ENCODE results near the gene PFDN2. TPM values are rescaled to one million over a fixed set of nuclear protein-coding genes. Genes with fewer than 3 reads are reported as not detected.

PFDN2 gene
- total and polyA plus RNA-seq, 7 donors = 40.7 to 115 (median 63.4) TPM

DNA sequence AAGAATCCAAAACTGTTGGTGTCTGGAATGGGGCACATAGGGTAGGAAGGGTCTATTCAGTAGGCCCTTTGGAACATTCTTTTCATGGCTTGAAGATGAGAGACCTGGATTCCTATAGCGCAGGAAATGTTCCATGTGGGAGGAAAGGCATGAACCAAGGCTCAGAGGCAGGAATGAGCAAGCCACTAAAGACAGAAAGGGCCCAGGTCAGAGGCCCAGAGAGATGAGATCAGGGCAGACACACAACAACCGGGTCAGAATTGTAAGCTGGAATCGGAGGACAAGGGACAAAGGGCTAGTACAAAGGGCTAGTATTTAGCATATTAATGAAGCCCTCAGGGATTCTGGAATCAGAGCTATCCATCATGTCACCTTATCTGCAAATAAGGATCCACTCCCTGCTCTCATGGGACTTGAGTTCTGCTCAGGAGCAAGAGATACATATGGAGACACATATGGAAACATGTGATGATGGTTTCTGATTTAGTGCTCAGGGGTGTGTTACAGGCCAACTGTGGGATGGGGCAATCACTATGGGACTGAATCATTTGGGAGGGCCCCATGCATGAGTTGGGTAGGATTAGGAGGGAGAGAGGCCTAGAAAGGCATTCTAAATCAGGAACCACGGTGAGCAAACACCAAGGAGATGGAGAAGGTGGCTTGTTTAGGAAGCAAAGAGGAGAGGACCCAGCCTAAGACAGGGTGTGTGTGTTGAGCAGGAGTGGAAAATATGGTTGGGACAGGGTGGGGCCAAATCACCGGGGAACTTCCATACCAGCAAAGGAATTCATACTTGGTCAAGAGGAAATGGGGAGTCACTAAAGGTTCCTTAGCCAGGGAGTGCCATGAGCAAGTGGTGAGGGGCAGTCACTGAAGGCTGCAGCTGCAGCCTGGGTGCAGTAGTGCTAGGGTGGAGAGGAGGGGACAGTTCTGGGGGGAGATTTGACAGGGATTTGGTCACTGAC lies 37.1 kb downstream of the PFDN2 start:
- intact Hi-C loops (cut with DNase I) = no loop called here
- DNase-seq = no peak
- no peaks in the 10 kb centered on the region for H3K36me3 ChIP-seq
- no peaks in the 10 kb centered on the region for H3K4me1 ChIP-seq
- no peak overlapping the region for H3K27ac ChIP-seq
- 77 to 83% methylated on average over 5 of the region's 5 CpGs for WGBS, 2 donors
- H3K27me3 ChIP-seq = peaks cover 0 to 4% (median 0%) of the 10 kb centered on the region in 3 donors
- H3K9me3 ChIP-seq = no peaks in the 10 kb centered on the region
- TF ChIP-seq EP300 (IDR thresholded peaks at IDR 0.05) (no peak), POLR2A (IDR thresholded peaks at IDR 0.05) (no peak), POLR2AphosphoS5 (IDR thresholded peaks at IDR 0.05) (no peak)
- no peak overlapping the region for H3K4me3 ChIP-seq

DNA sequence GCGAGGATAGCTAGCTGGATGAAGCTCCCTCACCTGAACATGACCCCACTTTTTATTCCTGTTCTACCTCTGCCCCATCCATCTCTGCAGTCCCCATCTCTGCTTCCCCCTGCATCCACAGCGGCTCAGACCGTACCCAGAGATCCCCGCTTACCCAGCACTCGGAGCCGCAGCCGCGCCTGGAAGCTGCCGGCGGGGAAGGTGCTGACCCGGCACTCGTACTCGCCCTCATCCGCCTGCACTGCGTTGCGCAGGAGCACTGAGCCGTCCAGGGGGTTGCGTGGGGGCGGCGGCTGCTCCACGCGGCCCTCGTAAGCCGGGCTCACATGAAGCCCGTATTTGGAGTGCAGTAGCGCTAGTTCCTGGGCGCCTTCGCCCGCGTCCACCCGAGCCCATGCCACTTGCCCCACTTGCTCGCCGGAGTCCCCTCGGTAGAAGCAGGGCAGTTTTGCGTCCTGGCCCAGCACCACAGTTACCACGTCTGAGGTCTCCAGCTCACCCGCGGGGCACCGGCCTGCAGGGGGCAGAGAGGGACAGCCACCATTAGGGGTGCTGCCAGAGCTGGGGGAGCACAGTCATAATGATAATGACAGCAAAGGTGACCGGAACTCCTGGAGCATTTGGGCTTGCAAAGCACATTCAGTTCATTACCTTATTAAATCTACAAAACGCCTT lies 38.3 kb downstream of the PFDN2 start:
- no peak for DNase-seq
- no peak overlapping the region for H3K4me3 ChIP-seq
- no peak overlapping the region for H3K27ac ChIP-seq
- no peaks in the 10 kb centered on the region for H3K36me3 ChIP-seq
- no peak for TF ChIP-seq POLR2AphosphoS5 (IDR thresholded peaks at IDR 0.05)
- peaks cover 0 to 4% (median 0%) of the 10 kb centered on the region in 3 donors for H3K27me3 ChIP-seq
- intact Hi-C loops (cut with DNase I) = no loop called here
- no peaks in the 10 kb centered on the region for H3K9me3 ChIP-seq
- WGBS, 2 donors = 78 to 89% methylated on average over 41 of the region's 41 CpGs
- H3K4me1 ChIP-seq = no peaks in the 10 kb centered on the region

DNA sequence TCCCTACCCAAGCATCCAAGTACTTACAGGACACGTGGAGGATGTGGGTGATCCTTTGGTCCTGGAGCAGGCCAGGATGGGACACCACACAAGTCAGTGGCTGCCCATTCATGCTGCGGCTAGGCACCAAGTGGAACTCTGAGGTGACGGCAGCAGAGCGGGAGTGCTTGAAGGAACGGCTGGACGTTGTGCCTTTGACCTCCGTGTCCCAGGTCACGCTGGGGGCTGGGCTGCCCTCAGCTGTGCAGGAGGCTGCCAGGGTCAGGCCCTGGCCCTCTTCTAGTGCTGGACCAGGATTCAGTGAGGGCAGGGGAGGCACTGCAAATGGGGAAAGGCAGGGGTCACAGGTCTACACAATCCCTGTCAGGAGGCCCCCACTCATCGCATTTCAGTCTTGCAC lies 40.4 kb downstream of the PFDN2 start:
- intact Hi-C loops (cut with DNase I) = no loop called here
- peaks cover 0 to 4% (median 0%) of the 10 kb centered on the region in 3 donors for H3K27me3 ChIP-seq
- no peak overlapping the region for H3K27ac ChIP-seq
- no peak for DNase-seq
- H3K4me1 ChIP-seq = no peaks in the 10 kb centered on the region
- WGBS, 2 donors = 86% methylated on average over 9 of the region's 9 CpGs
- no peaks in the 10 kb centered on the region for H3K9me3 ChIP-seq
- no peak overlapping the region for H3K4me3 ChIP-seq
- no peak for TF ChIP-seq POLR2A (IDR thresholded peaks at IDR 0.05)
- no peak for TF ChIP-seq POLR2AphosphoS5 (IDR thresholded peaks at IDR 0.05)
- TF ChIP-seq, protein P1, sequence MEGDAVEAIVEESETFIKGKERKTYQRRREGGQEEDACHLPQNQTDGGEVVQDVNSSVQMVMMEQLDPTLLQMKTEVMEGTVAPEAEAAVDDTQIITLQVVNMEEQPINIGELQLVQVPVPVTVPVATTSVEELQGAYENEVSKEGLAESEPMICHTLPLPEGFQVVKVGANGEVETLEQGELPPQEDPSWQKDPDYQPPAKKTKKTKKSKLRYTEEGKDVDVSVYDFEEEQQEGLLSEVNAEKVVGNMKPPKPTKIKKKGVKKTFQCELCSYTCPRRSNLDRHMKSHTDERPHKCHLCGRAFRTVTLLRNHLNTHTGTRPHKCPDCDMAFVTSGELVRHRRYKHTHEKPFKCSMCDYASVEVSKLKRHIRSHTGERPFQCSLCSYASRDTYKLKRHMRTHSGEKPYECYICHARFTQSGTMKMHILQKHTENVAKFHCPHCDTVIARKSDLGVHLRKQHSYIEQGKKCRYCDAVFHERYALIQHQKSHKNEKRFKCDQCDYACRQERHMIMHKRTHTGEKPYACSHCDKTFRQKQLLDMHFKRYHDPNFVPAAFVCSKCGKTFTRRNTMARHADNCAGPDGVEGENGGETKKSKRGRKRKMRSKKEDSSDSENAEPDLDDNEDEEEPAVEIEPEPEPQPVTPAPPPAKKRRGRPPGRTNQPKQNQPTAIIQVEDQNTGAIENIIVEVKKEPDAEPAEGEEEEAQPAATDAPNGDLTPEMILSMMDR (IDR thresholded peaks at IDR 0.05) = no peak
- TF ChIP-seq EP300 (IDR thresholded peaks at IDR 0.05) = no peak
- H3K36me3 ChIP-seq = no peaks in the 10 kb centered on the region

DNA sequence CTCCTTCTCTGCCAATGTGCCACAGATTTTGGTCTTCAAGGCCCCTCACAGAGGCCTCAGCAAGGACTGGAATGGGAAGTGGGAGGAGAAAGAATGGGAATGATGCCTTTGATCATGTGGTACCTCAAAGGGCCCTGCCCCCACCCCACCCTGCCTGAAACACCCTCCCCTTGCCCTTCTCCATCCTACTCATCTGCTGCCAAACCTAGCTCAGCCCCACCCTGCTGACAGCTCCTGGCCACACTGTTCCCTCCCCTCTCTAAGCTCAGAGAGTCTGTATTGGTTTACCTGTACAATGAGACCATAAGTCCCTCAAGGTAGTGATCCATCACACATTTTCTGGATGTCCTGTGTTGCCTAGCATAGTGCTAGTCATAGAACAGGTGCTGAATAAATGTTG lies 41.4 kb downstream of the PFDN2 start:
- intact Hi-C loops (cut with DNase I) = no loop called here

DNA sequence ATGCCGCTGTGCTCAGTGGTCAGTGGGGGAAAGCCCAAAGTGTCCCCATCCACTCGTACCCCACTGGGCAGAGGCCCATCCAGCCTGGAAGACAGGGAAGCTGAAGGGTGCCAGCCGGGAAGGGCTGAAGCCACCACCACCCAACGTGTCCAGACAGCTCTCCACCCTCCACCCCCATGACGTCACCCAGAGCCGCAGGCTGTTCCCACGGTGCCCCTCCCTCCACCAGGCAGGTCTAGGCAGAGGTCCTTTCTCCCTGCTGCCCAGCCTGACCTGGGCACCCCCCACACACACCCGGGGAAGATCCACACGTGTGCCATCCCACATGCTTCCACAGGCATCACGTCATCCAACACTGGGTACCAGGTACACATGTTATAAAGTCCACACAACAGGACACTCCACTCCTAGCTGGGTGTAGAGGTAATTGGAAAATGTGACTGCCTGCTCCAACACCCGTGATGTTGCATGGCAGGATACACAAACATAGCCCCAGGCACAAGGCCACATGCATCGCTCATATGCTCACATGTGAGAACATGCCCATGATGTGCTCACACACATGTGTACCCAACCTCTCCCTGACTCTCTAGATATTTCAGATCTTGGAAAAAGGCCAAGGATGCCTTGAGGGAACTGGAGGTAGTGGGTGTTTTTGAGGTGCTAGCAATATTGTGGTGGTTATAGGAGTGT lies 43.0 kb downstream of the PFDN2 start:
- Histone ChIP-seq H3K4me1 (no peaks in the 10 kb centered on the region), H3K9me3 (no peaks in the 10 kb centered on the region), H3K27ac (no peak overlapping the region), H3K36me3 (no peaks in the 10 kb centered on the region), H3K4me3 (no peak overlapping the region), H3K27me3 (peaks cover 0 to 4% (median 0%) of the 10 kb centered on the region in 3 donors)
- TF ChIP-seq, protein P1 (IDR thresholded peaks at IDR 0.05) = no peak
- no peak for TF ChIP-seq EP300 (IDR thresholded peaks at IDR 0.05)
- no peak for TF ChIP-seq POLR2AphosphoS5 (IDR thresholded peaks at IDR 0.05)
- no peak for DNase-seq
- WGBS, 2 donors = 81 to 88% methylated on average over 12 of the region's 12 CpGs
- intact Hi-C loops (cut with DNase I) = no loop called here

More for the DNA sequence above, 41.4 kb downstream of the PFDN2 start:
- H3K27me3 ChIP-seq = peaks cover 0 to 4% (median 0%) of the 10 kb centered on the region in 3 donors
- H3K4me1 ChIP-seq = no peaks in the 10 kb centered on the region
- H3K36me3 ChIP-seq = no peaks in the 10 kb centered on the region
- TF ChIP-seq, protein P1 (IDR thresholded peaks at IDR 0.05) = no peak
- TF ChIP-seq POLR2A (IDR thresholded peaks at IDR 0.05) = no peak
- TF ChIP-seq POLR2AphosphoS5 (IDR thresholded peaks at IDR 0.05) = no peak
- TF ChIP-seq EP300 (IDR thresholded peaks at IDR 0.05) = no peak
- no peaks in the 10 kb centered on the region for H3K9me3 ChIP-seq
- no peak for DNase-seq
- no peak overlapping the region for H3K27ac ChIP-seq
- no peak overlapping the region for H3K4me3 ChIP-seq
